ENCODE data around the gene BCL2. TPM values are rescaled to one million over a fixed set of nuclear protein-coding genes. Genes with fewer than 3 reads are reported as not detected.

BCL2 gene
- total RNA-seq, 1 donor from 2014 or later: 145 TPM

- peak overlapping the region; percentile 99 for H3K4me3 Mint-ChIP-seq
- ChIA-PET CTCF (interaction anchor here (0.6 to 11.8 kb wide), 23 partner anchors 11 to 300 kb away, joined by 3 to 166 read pairs (median 7); no protein-coding TSS in a partner anchor), POLR2A (interaction anchor here (0.9 to 7.1 kb wide), 20 partner anchors 11 to 303 kb away, joined by 3 to 162 read pairs (median 8); partner anchors contain the start of gene VPS4B)
- no peak for TF ChIP-seq CTCF (IDR thresholded peaks at IDR 0.05)
- H3K27me3 Mint-ChIP-seq: no peaks in the 10 kb centered on the region
- no peak for ATAC-seq (ENCODE audit: low read depth)
- peaks cover 50% of the 10 kb centered on the region for H3K36me3 Mint-ChIP-seq (ENCODE audit: low read depth)
- no peak for DNase-seq
- H3K27ac Mint-ChIP-seq: peak overlapping the region; percentile 93
- peaks cover 61% of the 10 kb centered on the region for H3K4me1 Mint-ChIP-seq
- intact Hi-C loops (cut with micrococcal nuclease): loop anchor here (1.0 to 5.0 kb wide), 5 partner anchors 26 to 188 kb away; no protein-coding TSS in a partner anchor
- no peaks in the 10 kb centered on the region for H3K9me3 Mint-ChIP-seq
Measured at GRCh38 chr18:63318889-63319382, 633 bp downstream of the BCL2 start.

GRCh38 chr18:63317982-63318888 is 1.3 kb downstream of the BCL2 start:
- Mint-ChIP-seq H3K4me3 (peak overlapping the region; percentile 99), H3K27ac (peak overlapping the region; percentile 96), H3K9me3 (no peaks in the 10 kb centered on the region), H3K36me3 (ENCODE audit: low read depth) (peaks cover 51% of the 10 kb centered on the region), H3K4me1 (peaks cover 68% of the 10 kb centered on the region), H3K27me3 (no peaks in the 10 kb centered on the region)
- intact Hi-C loops (cut with micrococcal nuclease): loop anchor here (1.0 to 5.0 kb wide), 6 partner anchors 25 to 1131 kb away; partner anchors contain the start of genes PIGN and RELCH
- ChIA-PET CTCF (interaction anchor here (0.6 to 11.8 kb wide), 39 partner anchors 11 to 299 kb away, joined by 3 to 166 read pairs (median 6); no protein-coding TSS in a partner anchor), POLR2A (interaction anchor here (0.6 to 7.1 kb wide), 28 partner anchors 11 to 302 kb away, joined by 3 to 162 read pairs (median 6); partner anchors contain the start of gene VPS4B)
- ATAC-seq (ENCODE audit: low read depth): peak; percentile 56
- TF ChIP-seq CTCF (IDR thresholded peaks at IDR 0.05): no peak
- DNase-seq: peak; percentile 72

DNA sequence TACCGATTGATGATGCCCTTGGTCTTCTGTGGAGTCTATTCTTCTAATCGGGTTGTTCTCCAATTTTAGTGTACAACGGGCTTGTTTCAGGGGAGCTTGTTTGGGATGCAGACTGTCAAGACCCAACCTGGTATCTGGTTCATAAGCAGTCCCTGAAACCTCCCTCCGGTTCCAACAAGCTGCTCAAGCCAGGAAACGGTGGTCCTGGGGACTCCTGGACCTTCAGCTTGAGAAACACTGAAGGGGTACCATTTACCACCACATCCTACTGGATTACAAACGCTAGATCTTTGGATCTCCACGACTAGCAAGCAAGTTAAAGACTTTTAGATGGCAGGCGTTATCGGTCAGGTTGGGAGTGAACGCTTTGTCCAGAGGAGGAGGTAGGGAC is 2.0 kb downstream of the BCL2 start:
- H3K4me3 Mint-ChIP-seq: peak overlapping the region; percentile 99
- H3K4me1 Mint-ChIP-seq: peaks cover 69% of the 10 kb centered on the region
- no peak for TF ChIP-seq CTCF (IDR thresholded peaks at IDR 0.05)
- POLR2A ChIA-PET: interaction anchor here (0.6 to 7.1 kb wide), 24 partner anchors 10 to 301 kb away, joined by 3 to 162 read pairs (median 8); partner anchors contain the start of gene VPS4B
- peak overlapping the region; percentile 96 for H3K27ac Mint-ChIP-seq
- no peaks in the 10 kb centered on the region for H3K27me3 Mint-ChIP-seq
- H3K9me3 Mint-ChIP-seq: no peaks in the 10 kb centered on the region
- DNase-seq: no peak
- no peak for ATAC-seq (ENCODE audit: low read depth)
- peaks cover 55% of the 10 kb centered on the region for H3K36me3 Mint-ChIP-seq (ENCODE audit: low read depth)
- intact Hi-C loops (cut with micrococcal nuclease): loop anchor here (2.0 to 5.0 kb wide), 2 partner anchors 35 to 1131 kb away; partner anchors contain the start of genes PIGN and RELCH
- CTCF ChIA-PET: interaction anchor here (0.7 to 11.8 kb wide), 34 partner anchors 10 to 298 kb away, joined by 3 to 166 read pairs (median 6); no protein-coding TSS in a partner anchor

- H3K36me3 Mint-ChIP-seq (ENCODE audit: low read depth): peaks cover 57% of the 10 kb centered on the region
- ChIA-PET POLR2A (interaction anchor here (0.7 to 7.1 kb wide), 19 partner anchors 9 to 300 kb away, joined by 3 to 162 read pairs (median 10); no protein-coding TSS in a partner anchor), CTCF (interaction anchor here (0.7 to 11.8 kb wide), 22 partner anchors 9 to 298 kb away, joined by 3 to 166 read pairs (median 8); no protein-coding TSS in a partner anchor)
- H3K27me3 Mint-ChIP-seq: no peaks in the 10 kb centered on the region
- ATAC-seq (ENCODE audit: low read depth) (no peak), DNase-seq (no peak)
- H3K4me3 Mint-ChIP-seq: peak overlapping the region; percentile 99
- peak overlapping the region; percentile 96 for H3K27ac Mint-ChIP-seq
- TF ChIP-seq CTCF (IDR thresholded peaks at IDR 0.05): no peak
- peaks cover 70% of the 10 kb centered on the region for H3K4me1 Mint-ChIP-seq
- no peaks in the 10 kb centered on the region for H3K9me3 Mint-ChIP-seq
- intact Hi-C loops (cut with micrococcal nuclease): loop anchor here (2.0 to 5.0 kb wide), 2 partner anchors 35 to 1130 kb away; partner anchors contain the start of genes PIGN and RELCH
Measured at GRCh38 chr18:63316612-63317555, 2.7 kb downstream of the BCL2 start.
